GM19238 (cell line): ENCODE data around the gene SAMD15.
"Not testable (repeated sequence)": the region's sequence is repeated elsewhere in the genome, so short reads cannot be mapped to it uniquely, and the experiment has no call there.

ENCODE experiments used
- DNase-seq: peaks from one replicate; pipeline ENCODE4 v3.0.0; 2011; ENCODE audit warnings: low spot score; ENCODE audit not compliant: insufficient read length

The SAMD15 gene

GRCh38 chr14:77375973-77376770 is 1.0 kb upstream of the SAMD15 start:
- DNase-seq, result peak; percentile 18

DNA sequence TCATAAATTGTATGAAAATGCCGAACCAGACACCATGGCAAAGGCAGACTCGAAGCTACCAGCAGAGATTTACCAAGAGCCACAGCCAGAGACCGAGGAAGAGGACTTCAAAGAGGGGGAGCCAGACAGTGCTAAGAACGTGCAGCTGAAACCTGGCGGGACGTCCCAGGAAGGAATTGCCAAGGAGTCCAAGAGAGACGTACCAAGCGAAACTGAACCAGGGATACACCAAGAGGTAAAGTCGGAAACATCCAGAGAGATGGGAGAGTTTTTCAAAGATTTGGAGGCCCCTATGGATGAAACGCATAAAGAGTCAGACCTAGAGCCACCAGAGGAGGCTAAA is 294 bp downstream of the SAMD15 start:
- no peak for DNase-seq

DNA sequence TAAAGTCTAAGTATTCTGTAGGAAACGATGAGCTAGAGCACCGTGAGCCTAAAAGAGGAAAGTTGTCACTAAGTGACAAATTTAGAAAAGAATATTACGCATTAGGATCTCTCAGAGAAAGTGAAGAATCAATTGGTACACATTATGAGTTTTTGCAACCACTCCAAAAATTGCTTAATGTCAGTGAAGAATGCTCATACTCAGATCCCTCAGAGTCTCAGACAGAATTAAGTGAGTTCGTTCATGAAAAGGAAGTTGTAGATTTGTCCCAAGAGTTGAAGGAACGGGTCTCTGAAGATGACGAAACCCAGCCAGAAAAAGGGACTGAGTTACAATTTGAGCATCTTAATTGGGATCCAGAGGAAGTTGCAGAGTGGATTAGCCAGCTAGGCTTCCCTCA is 1.5 kb downstream of the SAMD15 start:
- DNase-seq, result no peak

GRCh38 chr14:77390188-77390587 is 13.0 kb downstream of the SAMD15 start:
- DNase-seq, result no peak

DNA sequence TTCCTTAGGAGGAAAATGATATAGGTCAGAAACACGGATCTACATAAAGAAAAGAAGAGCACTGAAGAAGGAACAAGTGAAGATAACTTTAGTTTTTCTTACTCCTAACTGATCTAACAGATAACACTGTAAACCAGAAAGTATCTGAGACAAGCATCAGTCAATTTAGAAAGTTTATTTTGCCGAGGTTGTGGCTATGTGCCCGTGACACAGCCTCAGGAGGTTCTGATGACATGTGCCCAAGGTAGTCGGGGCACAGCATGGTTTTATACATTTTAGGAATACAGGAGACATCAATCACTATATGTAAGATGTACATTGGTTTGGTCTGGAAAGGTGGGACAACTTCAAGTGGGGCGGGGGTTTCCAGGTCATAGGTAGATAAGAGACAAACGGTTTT is 23.0 kb downstream of the SAMD15 start:
- DNase-seq, result no peak

GRCh38 chr14:77403768-77404167 is 26.6 kb downstream of the SAMD15 start:
- DNase-seq, result no peak

DNA sequence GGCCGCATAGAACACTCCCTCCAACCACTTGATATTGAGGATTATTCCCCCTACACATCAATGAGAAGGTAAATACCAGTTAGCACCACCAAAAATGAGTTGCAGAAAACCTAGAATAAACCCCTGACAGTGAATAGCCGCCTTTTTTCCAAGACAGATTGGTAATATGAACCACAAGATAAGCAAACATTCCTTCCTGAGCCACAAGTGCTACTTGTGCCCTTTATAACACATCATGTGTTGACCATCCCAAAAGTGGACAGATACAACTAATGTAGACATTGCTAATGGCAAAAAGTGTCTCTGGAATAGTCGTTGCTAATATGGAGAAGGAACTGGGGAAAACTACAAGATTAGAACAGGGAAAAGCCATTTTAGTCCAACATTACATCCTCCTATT is 28.9 kb downstream of the SAMD15 start:
- DNase-seq, result no peak

DNA sequence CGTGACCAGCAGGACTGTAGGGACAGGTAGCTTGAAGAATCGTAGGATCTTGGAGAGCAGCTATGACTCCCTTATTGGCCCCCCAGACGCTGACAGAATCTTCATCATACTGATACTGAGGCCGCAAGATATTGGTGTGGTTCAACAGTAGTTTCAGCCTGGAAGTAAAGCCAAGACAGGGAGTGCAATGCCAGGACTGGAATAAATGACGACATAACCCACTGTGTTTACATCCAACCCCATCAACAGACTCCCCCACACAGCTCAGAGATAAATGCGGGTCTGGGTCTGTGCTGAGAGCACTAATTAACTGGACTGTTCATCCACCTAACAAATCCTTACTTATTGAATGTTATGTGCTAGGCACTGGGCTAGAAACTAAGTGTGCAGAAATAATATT is 29.5 kb downstream of the SAMD15 start:
- no peak for DNase-seq

- DNase-seq, result no peak
Observed at GRCh38 chr14:77407158-77407557, 30.0 kb downstream of the SAMD15 start.

- DNase-seq, result no peak
Observed at GRCh38 chr14:77409131-77409533, 32.0 kb downstream of the SAMD15 start.

GRCh38 chr14:77415403-77416030 is 38.3 kb downstream of the SAMD15 start:
- not testable (repeated sequence) for DNase-seq

DNA sequence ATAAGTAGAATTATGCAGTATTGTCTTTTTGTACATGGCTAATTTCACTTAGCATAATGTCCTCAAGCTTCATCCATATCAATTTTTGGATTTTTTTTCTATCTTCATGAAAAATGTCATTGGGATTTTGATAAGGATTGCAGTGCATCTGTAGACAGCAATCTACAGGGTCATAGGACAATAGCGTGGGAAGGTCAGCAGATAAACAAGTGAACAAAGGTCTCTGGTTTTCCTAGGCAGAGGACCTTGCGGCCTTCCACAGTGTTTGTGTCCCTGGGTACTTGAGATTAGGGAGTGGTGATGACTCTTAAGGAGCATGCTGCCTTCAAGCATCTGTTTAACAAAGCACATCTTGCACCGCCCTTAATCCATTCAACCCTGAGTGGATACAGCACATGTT is 38.9 kb downstream of the SAMD15 start:
- not testable (repeated sequence) for DNase-seq

DNA sequence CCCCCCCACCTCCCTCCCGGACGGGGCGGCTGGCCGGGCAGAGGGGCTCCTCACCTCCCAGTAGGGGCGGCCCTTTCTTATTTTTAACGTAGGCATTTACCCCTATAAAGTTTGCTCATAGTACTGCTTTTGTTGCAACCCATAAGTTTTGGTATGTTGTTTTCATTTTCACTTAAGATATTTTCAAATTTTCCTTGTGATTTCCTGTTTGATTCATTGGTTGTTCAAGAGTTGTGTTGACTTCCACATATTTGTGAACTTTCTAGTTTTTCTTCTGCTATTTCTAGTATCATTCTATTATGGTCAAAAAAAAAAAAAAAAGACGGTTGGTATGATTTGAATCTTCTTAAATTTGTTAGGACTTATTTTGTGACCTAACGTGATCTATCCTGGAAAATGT is 39.7 kb downstream of the SAMD15 start:
- no peak for DNase-seq

- DNase-seq, result no peak
Observed at GRCh38 chr14:77421201-77421600, 44.0 kb downstream of the SAMD15 start.

DNA sequence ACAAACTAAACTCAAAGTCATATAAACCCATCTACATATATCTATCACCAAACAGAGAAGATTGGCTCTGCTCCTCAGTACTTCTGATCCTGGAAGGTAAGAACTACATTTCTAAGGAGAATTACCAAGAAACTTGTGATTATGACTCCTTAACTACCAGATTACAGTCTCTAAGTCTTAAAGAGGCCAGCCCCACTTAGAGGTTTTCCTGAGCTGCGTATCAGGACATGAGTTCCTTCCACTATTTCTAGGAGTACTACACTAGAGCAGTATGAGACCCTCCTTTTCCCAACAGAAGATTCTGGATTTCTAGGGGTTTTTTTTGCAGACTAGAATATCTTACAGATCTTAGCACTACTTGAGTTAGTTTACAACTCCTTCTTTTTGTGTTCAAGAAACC is 46.2 kb downstream of the SAMD15 start, which contains the start of gene NOXRED1:
TSS of gene NOXRED1 (minus strand) at position 101 of the 400 bp plus-strand sequence. CDS start 634 bp downstream, outside the sequence.
- DNase-seq, result no peak

- no peak for DNase-seq
Observed at GRCh38 chr14:77424862-77425261, 47.7 kb downstream of the SAMD15 start.

DNA sequence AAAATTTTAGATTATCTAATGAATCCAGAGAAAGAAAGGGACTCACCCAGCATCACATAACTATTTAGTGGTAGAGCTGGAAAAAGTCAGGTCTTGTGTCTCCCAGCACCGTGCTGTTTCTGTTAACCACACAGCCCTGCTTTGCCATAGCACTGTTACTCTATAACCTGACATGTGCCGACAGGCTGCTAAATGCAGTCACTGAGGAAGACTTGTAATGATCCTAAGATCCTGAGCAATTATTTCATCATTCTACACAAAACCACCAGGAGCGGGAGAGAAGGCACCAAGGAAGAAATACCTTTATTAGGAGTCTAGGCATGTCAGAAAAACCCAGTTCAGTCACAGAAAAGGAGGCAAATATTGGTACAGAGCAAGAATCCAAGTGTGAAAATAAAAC is 49.2 kb downstream of the SAMD15 start:
- no peak for DNase-seq

- no peak for DNase-seq
Observed at GRCh38 chr14:77436042-77436441, 58.9 kb downstream of the SAMD15 start.

DNA sequence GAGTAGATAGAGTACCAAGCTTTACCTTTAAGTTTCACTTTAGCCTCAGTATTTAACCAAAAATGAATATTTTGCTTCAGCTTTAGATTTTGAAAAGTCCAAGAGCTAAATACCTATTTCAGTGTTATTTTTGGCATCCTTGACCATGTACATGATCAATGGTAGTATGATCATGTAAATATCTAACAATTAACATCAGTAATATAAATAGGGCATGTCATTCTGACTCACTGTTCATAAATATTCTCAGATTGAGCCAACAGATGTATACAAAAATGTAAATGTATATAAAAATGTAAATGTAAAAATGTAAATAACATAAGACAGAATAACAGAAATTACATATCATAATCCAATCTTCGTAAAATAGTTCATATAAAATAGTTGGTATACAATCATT is 61.4 kb downstream of the SAMD15 start:
- DNase-seq, result no peak

- DNase-seq, result no peak
Observed at GRCh38 chr14:77439861-77440260, 62.7 kb downstream of the SAMD15 start.
